Keratinocyte (primary cell): ENCODE measurements around the gene PLXNB1. TPM values are rescaled to one million over a fixed set of nuclear protein-coding genes. Genes with fewer than 3 reads are reported as not detected.

Experiments used
- DNase-seq: peaks from one replicate; pipeline ENCODE4 v3.0.0-alpha.2; 2011; ENCODE audit warnings: low read depth, missing footprints, low spot score
- FAIRE-seq: peaks from 2 replicates; lab custom pipeline; 2011; peaks lifted over from hg19 to GRCh38; lab: Jason Lieb, UNC
- H2AFZ ChIP-seq: 2 replicates; pipeline ENCODE4 v1.6.0; 2012; ENCODE audit warnings: low read length, control low read depth, inconsistent platforms; ENCODE audit not compliant: control insufficient read depth
- H3K27ac ChIP-seq: 2 replicates; pipeline ENCODE4 v1.5.1; 2011; ENCODE audit warnings: low read length; ENCODE audit not compliant: control insufficient read depth, insufficient read depth
- H3K27me3 ChIP-seq: 3 replicates; pipeline ENCODE4 v1.6.0; 2011; ENCODE audit warnings: low read length; ENCODE audit not compliant: control insufficient read depth, insufficient read depth; ENCODE audit errors: extremely low read depth
- H3K36me3 ChIP-seq, 2 experiments: 2 replicates in 1 of 2; 3 replicates in 1 of 2; pipeline ENCODE4 v1.5.1; 2011; ENCODE audit warnings: low read length in 2 of 2, mild to moderate bottlenecking in 1 of 2; ENCODE audit not compliant: control insufficient read depth in 2 of 2, insufficient read depth in 2 of 2; ENCODE audit errors: extremely low read depth in 1 of 2
- H3K4me1 ChIP-seq: 3 replicates; pipeline ENCODE4 v1.5.1; 2011; ENCODE audit warnings: low read length; ENCODE audit not compliant: control insufficient read depth, insufficient read depth; ENCODE audit errors: extremely low read depth
- H3K4me2 ChIP-seq: 3 replicates; pipeline ENCODE4 v1.6.0; 2011; ENCODE audit warnings: low read depth, low read length; ENCODE audit not compliant: control insufficient read depth, insufficient read depth; ENCODE audit errors: extremely low read depth
- H3K4me3 ChIP-seq, 3 experiments: fragments of 200-600 bp in 1 of 3; sonication (generic) in 1 of 3; 2 replicates in 2 of 3; 3 replicates in 1 of 3; pipeline ENCODE4 v1.5.1; 2011 to 2016; ENCODE audit warnings: low read length in 3 of 3, mild to moderate bottlenecking in 3 of 3, control low read depth in 2 of 3, inconsistent platforms in 1 of 3, low read depth in 1 of 3, mixed read lengths in 1 of 3, mixed run types in 1 of 3, moderate library complexity in 1 of 3; ENCODE audit not compliant: control insufficient read depth in 2 of 3, insufficient read depth in 2 of 3; ENCODE audit errors: extremely low read depth in 1 of 3
- H3K79me2 ChIP-seq: 2 replicates; pipeline ENCODE4 v1.6.0; 2012; ENCODE audit warnings: low read length; ENCODE audit not compliant: control insufficient read depth, insufficient read depth
- H3K9ac ChIP-seq: 3 replicates; pipeline ENCODE4 v1.6.0; 2011; ENCODE audit warnings: low read length; ENCODE audit not compliant: control insufficient read depth, insufficient read depth; ENCODE audit errors: extremely low read depth
- H3K9me1 ChIP-seq: 3 replicates; pipeline ENCODE4 v1.6.0; 2011; ENCODE audit warnings: low read length; ENCODE audit not compliant: control insufficient read depth, insufficient read depth; ENCODE audit errors: extremely low read depth
- H3K9me3 ChIP-seq: 2 replicates; pipeline ENCODE4 v1.5.1; 2012; ENCODE audit warnings: low read depth, low read length; ENCODE audit not compliant: control insufficient read depth
- H4K20me1 ChIP-seq: 3 replicates; pipeline ENCODE4 v1.6.0; 2011; ENCODE audit warnings: low read length; ENCODE audit not compliant: control insufficient read depth, insufficient read depth; ENCODE audit errors: extremely low read depth
- CTCF ChIP-seq, 3 experiments: IDR thresholded peaks in 1 of 3; conservative IDR thresholded peaks in 1 of 3; optimal IDR thresholded peaks in 1 of 3; 2 replicates in 2 of 3; 3 replicates in 1 of 3; pipeline versions ENCODE3 to v1.5.1; 2011; ENCODE audit warnings: low read length in 3 of 3, mild to moderate bottlenecking in 3 of 3, moderate library complexity in 2 of 3, control low read depth in 1 of 3, inconsistent platforms in 1 of 3; ENCODE audit not compliant: insufficient read depth in 2 of 3; ENCODE audit errors: extremely low read depth in 1 of 3
- EZH2 ChIP-seq: IDR thresholded peaks from one replicate; pipeline ENCODE4 v1.6.1; 2012; ENCODE audit warnings: inconsistent platforms, mild to moderate bottlenecking, low read length, moderate library complexity
- dilution Hi-C: fragments of 300-500 bp; cut with MboI; formaldehyde crosslinking; loops from one replicate; pipeline ENCODE4 v1.7.0; 2020; ENCODE audit warnings: low sequenced_read_pairs; ENCODE audit not compliant: extremely low pct_ligation_motif_present
- polyA plus RNA-seq, 5 experiments: library from polyadenylated mRNA; depleted of rRNA in 3 of 5; stranded (reverse) in 3 of 5; stranded (forward) in 1 of 5; unstranded in 1 of 5; fragments of >200 nt; gene quantifications; 1 replicate in 1 of 5; 2 replicates in 3 of 5; 3 replicates in 1 of 5; pipeline versions ENCODE4 v1.2.1 to v1.2.3, GENCODE V29; 2011 to 2012; ENCODE audit warnings: missing spikeins in 2 of 5, low read depth in 1 of 5, low replicate concordance in 1 of 5

The PLXNB1 gene
- polyA plus RNA-seq, 1 donor (not counting 4 experiments of a cell fraction or from before 2014, with no cell fraction given): 83.0 TPM

- Histone ChIP-seq H3K9ac (no peak overlapping the region), H3K4me3 (no peak overlapping the region), H3K79me2 (no peaks in the 10 kb centered on the region), H3K4me2 (no peak overlapping the region), H3K4me1 (peaks cover 14% of the 10 kb centered on the region), H3K9me3 (no peaks in the 10 kb centered on the region), H2AFZ (no peak overlapping the region), H3K27me3 (no peaks in the 10 kb centered on the region), H3K9me1 (no peaks in the 10 kb centered on the region), H4K20me1 (peaks cover 3% of the 10 kb centered on the region), H3K27ac (no peak overlapping the region), H3K36me3 (peaks cover 62 to 84% of the 10 kb centered on the region in 2 experiments)
- no peak for TF ChIP-seq EZH2
- TF ChIP-seq CTCF (optimal IDR thresholded peaks at IDR 0.05 in 1 of 3, IDR thresholded peaks at IDR 0.05 in 1 of 3, conservative IDR thresholded peaks at IDR 0.05 in 1 of 3; ENCODE audit: extremely low read depth in 1 of 3, insufficient read depth in 2 of 3, low read length in 3 of 3): no peak
- dilution Hi-C loops: no loop called here
- DNase-seq: no peak
- no peak for FAIRE-seq
Observed at GRCh38 chr3:48406443-48407431, 23.1 kb downstream of the PLXNB1 start.

- peaks cover 3% of the 10 kb centered on the region for H4K20me1 ChIP-seq
- no peak overlapping the region for H3K27ac ChIP-seq
- DNase-seq: no peak
- no peak overlapping the region for H3K9ac ChIP-seq
- FAIRE-seq: no peak
- peaks cover 55 to 79% of the 10 kb centered on the region in 2 experiments for H3K36me3 ChIP-seq
- peaks cover 22% of the 10 kb centered on the region for H3K4me1 ChIP-seq
- H3K9me3 ChIP-seq: no peaks in the 10 kb centered on the region
- H3K9me1 ChIP-seq: no peaks in the 10 kb centered on the region
- no peak overlapping the region for H3K4me2 ChIP-seq
- no peaks in the 10 kb centered on the region for H3K27me3 ChIP-seq
- no peaks in the 10 kb centered on the region for H3K79me2 ChIP-seq
- TF ChIP-seq CTCF (optimal IDR thresholded peaks at IDR 0.05 in 1 of 3, IDR thresholded peaks at IDR 0.05 in 1 of 3, conservative IDR thresholded peaks at IDR 0.05 in 1 of 3; ENCODE audit: extremely low read depth in 1 of 3, insufficient read depth in 2 of 3, low read length in 3 of 3): no peak
- TF ChIP-seq EZH2: no peak
- no peak overlapping the region for H3K4me3 ChIP-seq
- dilution Hi-C loops: no loop called here
- no peak overlapping the region for H2AFZ ChIP-seq
Observed at GRCh38 chr3:48405971-48406370, 23.9 kb downstream of the PLXNB1 start.
